ENCODE data around the gene GDF15.

The GDF15 gene

GRCh38 chr19:18392417-18392816 lies 6.5 kb downstream of the GDF15 start:
- Histone ChIP-seq H4K20me1 (ENCODE audit: control insufficient read depth, insufficient read depth, low read depth, low read length) (no peaks in the 10 kb centered on the region), H3F3A (ENCODE audit: control insufficient read depth, insufficient read depth) (peaks cover under 1% of the 10 kb centered on the region; the same call in 1 of the 2 replicates), H3K4me1 (ENCODE audit: control insufficient read depth, low read length) (peaks cover 50% of the 10 kb centered on the region), H3K9me2 (replicated peaks; ENCODE audit: control insufficient read depth, low read length) (no peaks in the 10 kb centered on the region), H3K79me2 (ENCODE audit: control insufficient read depth, low read length) (no peaks in the 10 kb centered on the region), H3K4me2 (ENCODE audit: low read length) (peak overlapping the region; percentile 29), H3K36me3 (ENCODE audit: control insufficient read depth, low read length) (no peaks in the 10 kb centered on the region), H3K27me3 (ENCODE audit: control insufficient read depth, low read length) (peaks cover 22% of the 10 kb centered on the region), H3K9me3 (ENCODE audit: control insufficient read depth, insufficient read depth, low read length) (no peaks in the 10 kb centered on the region), H3K4me3 (ENCODE audit: low read length) (no peak overlapping the region), H3K27ac (ENCODE audit: low read depth, low read length) (no peak overlapping the region)
- TF ChIP-seq CTCF (IDR thresholded peaks at IDR 0.05; ENCODE audit: low read depth, low read length, poor library complexity, severe bottlenecking) = no peak
- no peak for TF ChIP-seq EZH2phosphoT487 (IDR thresholded peaks at IDR 0.05; ENCODE audit: borderline replicate concordance, low read length)

- H3K36me3 ChIP-seq (ENCODE audit: control insufficient read depth, low read length) = no peaks in the 10 kb centered on the region
- H3K9me3 ChIP-seq (ENCODE audit: control insufficient read depth, insufficient read depth, low read length) = no peaks in the 10 kb centered on the region
- no peaks in the 10 kb centered on the region for H4K20me1 ChIP-seq (ENCODE audit: control insufficient read depth, insufficient read depth, low read depth, low read length)
- H3K9me2 ChIP-seq (replicated peaks; ENCODE audit: control insufficient read depth, low read length) = no peaks in the 10 kb centered on the region
- TF ChIP-seq CTCF (IDR thresholded peaks at IDR 0.05; ENCODE audit: low read depth, low read length, poor library complexity, severe bottlenecking) = no peak
- no peak for TF ChIP-seq EZH2phosphoT487 (IDR thresholded peaks at IDR 0.05; ENCODE audit: borderline replicate concordance, low read length)
- H3K4me2 ChIP-seq (ENCODE audit: low read length) = peak overlapping the region; percentile 29
- no peaks in the 10 kb centered on the region for H3K79me2 ChIP-seq (ENCODE audit: control insufficient read depth, low read length)
- H3K27me3 ChIP-seq (ENCODE audit: control insufficient read depth, low read length) = peaks cover 23% of the 10 kb centered on the region
- H3K4me1 ChIP-seq (ENCODE audit: control insufficient read depth, low read length) = peaks cover 54% of the 10 kb centered on the region
- H3F3A ChIP-seq (ENCODE audit: control insufficient read depth, insufficient read depth) = no peaks in the 10 kb centered on the region
- H3K27ac ChIP-seq (ENCODE audit: low read depth, low read length) = no peak overlapping the region
- H3K4me3 ChIP-seq (ENCODE audit: low read length) = no peak overlapping the region
Measured at GRCh38 chr19:18392926-18393325, 7.0 kb downstream of the GDF15 start.

- no peaks in the 10 kb centered on the region for H3K9me2 ChIP-seq (replicated peaks; ENCODE audit: control insufficient read depth, low read length)
- H3K4me1 ChIP-seq (ENCODE audit: control insufficient read depth, low read length) = peaks cover 46% of the 10 kb centered on the region
- no peaks in the 10 kb centered on the region for H3K79me2 ChIP-seq (ENCODE audit: control insufficient read depth, low read length)
- peak overlapping the region; percentile 32 for H3K4me3 ChIP-seq (ENCODE audit: low read length)
- no peaks in the 10 kb centered on the region for H3K36me3 ChIP-seq (ENCODE audit: control insufficient read depth, low read length)
- H3K4me2 ChIP-seq (ENCODE audit: low read length) = peak overlapping the region; percentile 51
- no peaks in the 10 kb centered on the region for H3K9me3 ChIP-seq (ENCODE audit: control insufficient read depth, insufficient read depth, low read length)
- no peaks in the 10 kb centered on the region for H4K20me1 ChIP-seq (ENCODE audit: control insufficient read depth, insufficient read depth, low read depth, low read length)
- H3K27me3 ChIP-seq (ENCODE audit: control insufficient read depth, low read length) = peaks cover 19% of the 10 kb centered on the region
- TF ChIP-seq CTCF (IDR thresholded peaks at IDR 0.05; ENCODE audit: low read depth, low read length, poor library complexity, severe bottlenecking) (no peak), EZH2phosphoT487 (IDR thresholded peaks at IDR 0.05; ENCODE audit: borderline replicate concordance, low read length) (no peak)
- no peaks in the 10 kb centered on the region for H3F3A ChIP-seq (ENCODE audit: control insufficient read depth, insufficient read depth)
- H3K27ac ChIP-seq (ENCODE audit: low read depth, low read length) = no peak overlapping the region
Measured at GRCh38 chr19:18393836-18394235, 7.9 kb downstream of the GDF15 start.

All from DOHH2 (cell line).